Fibroblast of skin of back (primary cell): ENCODE data around the gene GUSB.

Experiments
- DNase-seq: peaks from one replicate; pipeline ENCODE4 v3.0.0-alpha.2; 2013

GUSB gene

GRCh38 chr7:65927489-65928448 is 54.2 kb downstream of the GUSB start:
- no peak for DNase-seq

- no peak for DNase-seq
Observed at GRCh38 chr7:65926588-65926987, 55.4 kb downstream of the GUSB start.

- no peak for DNase-seq
Observed at GRCh38 chr7:65925040-65925439, 57.0 kb downstream of the GUSB start.

- no peak for DNase-seq
Observed at GRCh38 chr7:65924193-65924592, 57.8 kb downstream of the GUSB start.

GRCh38 chr7:65923316-65923715 is 58.7 kb downstream of the GUSB start:
- DNase-seq = no peak

- DNase-seq = no peak
Observed at GRCh38 chr7:65915921-65916657, 65.9 kb downstream of the GUSB start.

GRCh38 chr7:65912237-65912636 is 69.8 kb downstream of the GUSB start:
- DNase-seq = no peak
